ENCODE measurements around the gene NSMCE1. TPM values are rescaled to one million over a fixed set of nuclear protein-coding genes. Genes with fewer than 3 reads are reported as not detected.

Gene NSMCE1
- total and polyA plus RNA-seq, 4 donors: 16.5 to 39.0 (median 21.7) TPM

DNA sequence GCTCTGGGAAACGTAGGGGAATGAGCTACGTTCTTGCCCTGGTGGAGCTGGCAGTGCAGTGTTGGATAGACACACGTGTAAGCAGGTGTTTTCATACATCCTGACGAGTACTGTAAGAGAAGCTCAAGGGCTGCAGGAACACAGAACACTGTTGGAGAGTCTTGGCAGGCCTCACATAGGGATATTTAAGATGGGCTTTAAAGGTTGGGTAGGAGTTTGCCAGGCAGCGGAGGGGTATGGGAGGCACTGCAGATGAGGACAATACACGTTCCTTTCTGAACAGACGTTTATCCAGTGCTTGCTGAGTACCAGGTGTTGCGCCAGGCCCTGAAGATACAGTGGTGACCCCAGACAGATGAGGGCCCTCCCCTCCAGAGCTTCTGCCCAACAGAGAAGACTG is 59.0 kb downstream of the NSMCE1 start:
- Histone ChIP-seq H3K4me1 (ENCODE audit: control insufficient read depth in 4 of 4, insufficient read depth in 4 of 4, low read length in 3 of 4) (peaks cover 18 to 62% (median 45%) of the 10 kb centered on the region in 4 donors), H3K27ac (ENCODE audit: low read depth in 1 of 2, low read length in 2 of 2) (peak overlapping the region; percentile 68 to 84), H3K9ac (ENCODE audit: low read depth in 1 of 2, low read length in 2 of 2) (no peak overlapping the region), H3K27me3 (ENCODE audit: control insufficient read depth in 4 of 4, insufficient read depth in 4 of 4, low read length in 3 of 4) (no peaks in the 10 kb centered on the region), H3K4me3 (ENCODE audit: low read depth in 1 of 3, low read length in 3 of 3) (no peak overlapping the region), H3K9me3 (ENCODE audit: control insufficient read depth in 4 of 4, low read length in 3 of 4) (no peaks in the 10 kb centered on the region), H3K36me3 (ENCODE audit: control insufficient read depth in 4 of 4, insufficient read depth in 3 of 4, low read depth in 1 of 4, low read length in 3 of 4) (peaks cover 0 to 3% (median 3%) of the 10 kb centered on the region in 4 donors)
- DNase-seq (ENCODE audit: low spot score): no peak
- TF ChIP-seq TAF1 (conservative IDR thresholded peaks at IDR 0.05) (no peak), YY1 (IDR thresholded peaks at IDR 0.05) (no peak), HNF4A (conservative IDR thresholded peaks at IDR 0.05) (no peak), GABPA (IDR thresholded peaks at IDR 0.05 in 1 of 2, conservative IDR thresholded peaks at IDR 0.05 in 1 of 2) (no peak), EGR1 (IDR thresholded peaks at IDR 0.05; ENCODE audit: low read depth in 2 of 2) (no peak), NR2F2 (IDR thresholded peaks at IDR 0.05) (no peak), RAD21 (IDR thresholded peaks at IDR 0.05) (no peak), SP1 (IDR thresholded peaks at IDR 0.05) (no peak), JUND (IDR thresholded peaks at IDR 0.05) (no peak), FOXA2 (IDR thresholded peaks at IDR 0.05) (no peak), HNF4G (IDR thresholded peaks at IDR 0.05) (no peak), ATF3 (IDR thresholded peaks at IDR 0.05) (no peak), FOXA1 (IDR thresholded peaks at IDR 0.05) (no peak), RXRA (IDR thresholded peaks at IDR 0.05) (no peak)
- TF ChIP-seq, protein P1, sequence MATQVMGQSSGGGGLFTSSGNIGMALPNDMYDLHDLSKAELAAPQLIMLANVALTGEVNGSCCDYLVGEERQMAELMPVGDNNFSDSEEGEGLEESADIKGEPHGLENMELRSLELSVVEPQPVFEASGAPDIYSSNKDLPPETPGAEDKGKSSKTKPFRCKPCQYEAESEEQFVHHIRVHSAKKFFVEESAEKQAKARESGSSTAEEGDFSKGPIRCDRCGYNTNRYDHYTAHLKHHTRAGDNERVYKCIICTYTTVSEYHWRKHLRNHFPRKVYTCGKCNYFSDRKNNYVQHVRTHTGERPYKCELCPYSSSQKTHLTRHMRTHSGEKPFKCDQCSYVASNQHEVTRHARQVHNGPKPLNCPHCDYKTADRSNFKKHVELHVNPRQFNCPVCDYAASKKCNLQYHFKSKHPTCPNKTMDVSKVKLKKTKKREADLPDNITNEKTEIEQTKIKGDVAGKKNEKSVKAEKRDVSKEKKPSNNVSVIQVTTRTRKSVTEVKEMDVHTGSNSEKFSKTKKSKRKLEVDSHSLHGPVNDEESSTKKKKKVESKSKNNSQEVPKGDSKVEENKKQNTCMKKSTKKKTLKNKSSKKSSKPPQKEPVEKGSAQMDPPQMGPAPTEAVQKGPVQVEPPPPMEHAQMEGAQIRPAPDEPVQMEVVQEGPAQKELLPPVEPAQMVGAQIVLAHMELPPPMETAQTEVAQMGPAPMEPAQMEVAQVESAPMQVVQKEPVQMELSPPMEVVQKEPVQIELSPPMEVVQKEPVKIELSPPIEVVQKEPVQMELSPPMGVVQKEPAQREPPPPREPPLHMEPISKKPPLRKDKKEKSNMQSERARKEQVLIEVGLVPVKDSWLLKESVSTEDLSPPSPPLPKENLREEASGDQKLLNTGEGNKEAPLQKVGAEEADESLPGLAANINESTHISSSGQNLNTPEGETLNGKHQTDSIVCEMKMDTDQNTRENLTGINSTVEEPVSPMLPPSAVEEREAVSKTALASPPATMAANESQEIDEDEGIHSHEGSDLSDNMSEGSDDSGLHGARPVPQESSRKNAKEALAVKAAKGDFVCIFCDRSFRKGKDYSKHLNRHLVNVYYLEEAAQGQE (IDR thresholded peaks at IDR 0.05): no peak
- TF ChIP-seq, protein P2, sequence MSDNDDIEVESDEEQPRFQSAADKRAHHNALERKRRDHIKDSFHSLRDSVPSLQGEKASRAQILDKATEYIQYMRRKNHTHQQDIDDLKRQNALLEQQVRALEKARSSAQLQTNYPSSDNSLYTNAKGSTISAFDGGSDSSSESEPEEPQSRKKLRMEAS (IDR thresholded peaks at IDR 0.05): no peak
- TF ChIP-seq, protein P3, sequence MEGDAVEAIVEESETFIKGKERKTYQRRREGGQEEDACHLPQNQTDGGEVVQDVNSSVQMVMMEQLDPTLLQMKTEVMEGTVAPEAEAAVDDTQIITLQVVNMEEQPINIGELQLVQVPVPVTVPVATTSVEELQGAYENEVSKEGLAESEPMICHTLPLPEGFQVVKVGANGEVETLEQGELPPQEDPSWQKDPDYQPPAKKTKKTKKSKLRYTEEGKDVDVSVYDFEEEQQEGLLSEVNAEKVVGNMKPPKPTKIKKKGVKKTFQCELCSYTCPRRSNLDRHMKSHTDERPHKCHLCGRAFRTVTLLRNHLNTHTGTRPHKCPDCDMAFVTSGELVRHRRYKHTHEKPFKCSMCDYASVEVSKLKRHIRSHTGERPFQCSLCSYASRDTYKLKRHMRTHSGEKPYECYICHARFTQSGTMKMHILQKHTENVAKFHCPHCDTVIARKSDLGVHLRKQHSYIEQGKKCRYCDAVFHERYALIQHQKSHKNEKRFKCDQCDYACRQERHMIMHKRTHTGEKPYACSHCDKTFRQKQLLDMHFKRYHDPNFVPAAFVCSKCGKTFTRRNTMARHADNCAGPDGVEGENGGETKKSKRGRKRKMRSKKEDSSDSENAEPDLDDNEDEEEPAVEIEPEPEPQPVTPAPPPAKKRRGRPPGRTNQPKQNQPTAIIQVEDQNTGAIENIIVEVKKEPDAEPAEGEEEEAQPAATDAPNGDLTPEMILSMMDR (IDR thresholded peaks at IDR 0.05; ENCODE audit: low read depth, low read length, missing input control): no peak
- TF ChIP-seq, protein P4, sequence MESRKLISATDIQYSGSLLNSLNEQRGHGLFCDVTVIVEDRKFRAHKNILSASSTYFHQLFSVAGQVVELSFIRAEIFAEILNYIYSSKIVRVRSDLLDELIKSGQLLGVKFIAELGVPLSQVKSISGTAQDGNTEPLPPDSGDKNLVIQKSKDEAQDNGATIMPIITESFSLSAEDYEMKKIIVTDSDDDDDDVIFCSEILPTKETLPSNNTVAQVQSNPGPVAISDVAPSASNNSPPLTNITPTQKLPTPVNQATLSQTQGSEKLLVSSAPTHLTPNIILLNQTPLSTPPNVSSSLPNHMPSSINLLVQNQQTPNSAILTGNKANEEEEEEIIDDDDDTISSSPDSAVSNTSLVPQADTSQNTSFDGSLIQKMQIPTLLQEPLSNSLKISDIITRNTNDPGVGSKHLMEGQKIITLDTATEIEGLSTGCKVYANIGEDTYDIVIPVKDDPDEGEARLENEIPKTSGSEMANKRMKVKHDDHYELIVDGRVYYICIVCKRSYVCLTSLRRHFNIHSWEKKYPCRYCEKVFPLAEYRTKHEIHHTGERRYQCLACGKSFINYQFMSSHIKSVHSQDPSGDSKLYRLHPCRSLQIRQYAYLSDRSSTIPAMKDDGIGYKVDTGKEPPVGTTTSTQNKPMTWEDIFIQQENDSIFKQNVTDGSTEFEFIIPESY (IDR thresholded peaks at IDR 0.05): no peak
- 91% methylated on average over 8 of the region's 8 CpGs for WGBS
